Heart right ventricle (tissue), 16 donors: Measurements from ENCODE around the gene FFAR4. TPM values are rescaled to one million over a fixed set of nuclear protein-coding genes. Genes with fewer than 3 reads are reported as not detected.
A peak's percentile ranks its signal among the peaks of the same experiment; 100 is the strongest.

Experiments
- ATAC-seq, 8 donors: fragments of 200-7000 bp; cut with Tn5 transposase; one replicate each; pipeline ENCODE4 v1.9.1; 2020; ENCODE audit warnings: mild to moderate bottlenecking in 8 of 8, moderate library complexity in 8 of 8, moderate number of reproducible peaks in 1 of 8
- DNase-seq, 2 donors: peaks; one replicate each; pipeline ENCODE4 v3.0.0-alpha.2; 2020
- H3K27ac ChIP-seq, 10 donors: fragments of 200-600 bp; sonication (generic) in 2 of 10; one replicate each; pipeline versions ENCODE4 v1.5.0 to v1.8.0; 2020 to 2022; ENCODE audit warnings: mild to moderate bottlenecking in 3 of 10
- H3K27me3 ChIP-seq, 7 donors: fragments of 200-600 bp; one replicate each; pipeline ENCODE4 v1.8.0; 2021 to 2022; ENCODE audit warnings: mild to moderate bottlenecking in 2 of 7
- H3K36me3 ChIP-seq, 9 donors: fragments of 200-600 bp; sonication (generic) in 1 of 9; one replicate each; pipeline versions ENCODE4 v1.5.0 to v1.8.0; 2020 to 2022; ENCODE audit warnings: mild to moderate bottlenecking in 2 of 9
- H3K4me1 ChIP-seq, 9 donors: fragments of 200-600 bp; sonication (generic) in 1 of 9; one replicate each; pipeline versions ENCODE4 v1.5.0 to v1.8.0; 2020 to 2022; ENCODE audit warnings: mild to moderate bottlenecking in 4 of 9
- H3K4me3 ChIP-seq, 10 donors: fragments of 200-600 bp; sonication (generic) in 2 of 10; one replicate each; pipeline versions ENCODE4 v1.5.0 to v1.8.0; 2020 to 2022; ENCODE audit warnings: mild to moderate bottlenecking in 7 of 10, moderate library complexity in 2 of 10
- H3K9me3 ChIP-seq, 11 donors: fragments of 200-600 bp in 10 of 11; sonication (generic) in 2 of 11; one replicate each; pipeline versions ENCODE4 v1.5.0 to v1.8.0; 2013 to 2022; ENCODE audit warnings: mild to moderate bottlenecking in 2 of 11, control low read depth in 1 of 11, moderate library complexity in 1 of 11
- CTCF ChIP-seq, 9 donors: fragments of 200-600 bp; sonication (generic) in 2 of 9; IDR thresholded peaks; one replicate each; pipeline versions ENCODE4 v1.5.0 to v1.8.0; 2021 to 2022; ENCODE audit warnings: antibody characterized with exemption in 9 of 9, mild to moderate bottlenecking in 5 of 9, moderate library complexity in 1 of 9
- WGBS, 2 donors: extraction: QIAGEN DNeasy Blood & Tissue Kit; methylation state at CpG; one replicate each; pipeline ENCODE4 v1.1.7; 2013; ENCODE audit warnings: inconsistent platforms in 1 of 2; 5-methylcytosine and 5-hydroxymethylcytosine counted together
- intact Hi-C, 10 donors: fragments of 100-400 bp; cut with DNase I; formaldehyde crosslinking; loops; one replicate each; pipeline versions ENCODE4 v1.11.1 to v1.14.2; 2022
- polyA plus RNA-seq, 2 donors: library from polyadenylated mRNA; stranded (reverse); fragments of 200-250 nt; gene quantifications; one replicate each; pipeline ENCODE4 v1.2.3, GENCODE V29; 2013
- total RNA-seq, 10 donors: library from RNA; stranded (reverse); fragmentation: NEBNext Ultra II Directional in 3 of 10; extraction: Animal tissue kit (Norgen Biotek cat#: 25700) in 3 of 10; gene quantifications; one replicate each; pipeline versions ENCODE4 v1.2.1 to v1.2.4, GENCODE V29; 2021 to 2023
- donor health status: Arrhythmogenic right ventricular cardiomyopathy.
- donor health status: ischemic (EF 13 %, LVEDD 7.1; RV severe dilation, severe dysfunction).
- donor health status: healthy with polysubstance abuse.
- donor health status: DM: no; HTN: yes; CAD: no.
- donor health status: DM: no; HTN: no; CAD: no.
- donor health status: ischemic (EF 25% LVEDD 6.9; RV normal size, moderate dysfunction).
- donor health status: ischemic (EF 25% LVEDD 5.7; RV mildly dilated, moderate dysfunction).
- donor health status: healthy.
- donor health status: DM: yes; HTN: yes; CAD: no.
- donor health status: Ischemic cardiomyopathy.
- donor health status: ischemic (EF 35%, LVEDD 5.7; RV mildly dilated, moderate dysfunction).
- donor health status: nonischemic (EF 11% LVEDD 7.7; RV severe dilation, severe dysfunction).
- donor health status: DM: yes; HTN: yes; CAD: no.
- donor health status: PGD.
- donor health status: ischemic (EF 29% LVEDD 5.4; RV normal size, mild dysfunction).
- donor health status: nonischemic (EF 23%, LVEDD 6.1; RV moderate dilation, normal function).

The FFAR4 gene
- total and polyA plus RNA-seq, 12 donors: 0.07 to 0.37 (median 0.12) TPM; not detected in 6

GRCh38 chr10:93554316-93554663 lies 12.2 kb upstream of the FFAR4 start:
- H3K4me1 ChIP-seq: peaks cover 0 to 5% (median 0%) of the 10 kb centered on the region in 9 donors
- H3K27me3 ChIP-seq: no peaks in the 10 kb centered on the region
- WGBS, 2 donors: 83 to 92% methylated on average over 1 of the region's 1 CpG
- H3K9me3 ChIP-seq: no peaks in the 10 kb centered on the region
- intact Hi-C loops: loop anchor here in 7 of 10 donors (5.0 to 10.0 kb wide), 5 partner anchors 121 to 261 kb away; no protein-coding TSS in a partner anchor
- ATAC-seq (no peak), DNase-seq (no peak)
- no peak overlapping the region for H3K27ac ChIP-seq
- no peaks in the 10 kb centered on the region for H3K36me3 ChIP-seq
- no peak overlapping the region for H3K4me3 ChIP-seq
- no peak for TF ChIP-seq CTCF (IDR thresholded peaks at IDR 0.05)

GRCh38 chr10:93554760-93555432 lies 11.6 kb upstream of the FFAR4 start:
- TF ChIP-seq CTCF (IDR thresholded peaks at IDR 0.05): peak; percentile 44 to 80 (median 67)
- H3K36me3 ChIP-seq: no peaks in the 10 kb centered on the region
- H3K9me3 ChIP-seq: peaks cover 0 to 6% (median 0%) of the 10 kb centered on the region in 11 donors
- intact Hi-C loops: loop anchor here in 9 of 10 donors (5.0 to 10.0 kb wide), 5 partner anchors 120 to 260 kb away; no protein-coding TSS in a partner anchor
- 29 to 36% methylated on average over 14 of the region's 14 CpGs for WGBS, 2 donors
- H3K4me1 ChIP-seq: peaks cover 0 to 5% (median 0%) of the 10 kb centered on the region in 9 donors
- peak overlapping the region in 1 of 10 donors; percentile 21 for H3K27ac ChIP-seq
- peak; percentile 65 to 91 (median 86) for ATAC-seq
- DNase-seq: peak; percentile 66 to 70
- H3K4me3 ChIP-seq: no peak overlapping the region
- no peaks in the 10 kb centered on the region for H3K27me3 ChIP-seq

- no peak overlapping the region for H3K27ac ChIP-seq
- no peak for ATAC-seq
- 90 to 92% methylated on average over 9 of the region's 9 CpGs for WGBS, 2 donors
- H3K27me3 ChIP-seq: peaks cover 0 to 21% (median 0%) of the 10 kb centered on the region in 7 donors
- intact Hi-C loops: loop anchor here in 5 of 10 donors (5.0 to 10.0 kb wide), 5 partner anchors 115 to 255 kb away; no protein-coding TSS in a partner anchor
- no peak for DNase-seq
- H3K9me3 ChIP-seq: peaks cover 0 to 7% (median 0%) of the 10 kb centered on the region in 11 donors
- no peaks in the 10 kb centered on the region for H3K36me3 ChIP-seq
- peaks cover 0 to 5% (median 0%) of the 10 kb centered on the region in 9 donors for H3K4me1 ChIP-seq
- H3K4me3 ChIP-seq: no peak overlapping the region
- TF ChIP-seq CTCF (IDR thresholded peaks at IDR 0.05): no peak
These were observed 7.0 kb upstream of the FFAR4 start for GRCh38 chr10:93559490-93559889.

- 85 to 95% methylated on average over 6 of the region's 6 CpGs for WGBS, 2 donors
These were observed 5.9 kb upstream of the FFAR4 start for GRCh38 chr10:93560541-93560940.

More at GRCh38 chr10:93560541-93560940, 5.9 kb upstream of the FFAR4 start:
- no peak for ATAC-seq
- H3K4me3 ChIP-seq: no peak overlapping the region
- DNase-seq: no peak
- H3K9me3 ChIP-seq: peaks cover 0 to 7% (median 0%) of the 10 kb centered on the region in 11 donors
- TF ChIP-seq CTCF (IDR thresholded peaks at IDR 0.05): no peak
- H3K27me3 ChIP-seq: peaks cover 0 to 29% (median 7%) of the 10 kb centered on the region in 7 donors
- no peak overlapping the region for H3K27ac ChIP-seq
- H3K4me1 ChIP-seq: peaks cover 0 to 5% (median 0%) of the 10 kb centered on the region in 9 donors
- no peaks in the 10 kb centered on the region for H3K36me3 ChIP-seq
- intact Hi-C loops: no loop called here
